ENCODE data around the gene FAM131B.
"Not testable (repeated sequence)": the region's sequence is repeated elsewhere in the genome, so short reads cannot be mapped to it uniquely, and the experiment has no call there.

The FAM131B gene

DNA sequence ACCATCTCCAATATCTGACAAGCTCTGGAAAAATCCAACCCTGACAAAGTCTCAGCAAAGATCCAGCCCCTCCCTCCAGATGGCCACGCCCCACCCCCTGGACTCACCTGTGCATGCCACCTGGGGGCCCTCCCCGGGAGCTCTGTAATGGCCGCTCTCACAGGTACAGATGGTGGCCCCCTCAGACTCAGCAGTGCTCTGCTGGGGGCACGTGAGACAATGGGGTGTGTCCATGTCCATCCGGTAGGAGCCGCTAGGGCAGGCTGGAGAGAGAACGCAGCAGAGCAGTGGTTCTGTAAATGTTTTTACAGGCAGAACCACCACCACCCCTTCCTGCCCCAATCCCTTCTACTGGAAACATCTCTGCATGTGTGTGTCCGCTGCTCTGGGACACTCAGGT lies 36.6 kb upstream of the FAM131B start:
- Histone ChIP-seq H3K4me3 (ENCODE audit: low read length) (no peak overlapping the region), H3K36me3 (ENCODE audit: insufficient read depth, low read length) (no peaks in the 10 kb centered on the region), H3K4me1 (ENCODE audit: insufficient read depth, low read length) (no peaks in the 10 kb centered on the region), H3K27me3 (ENCODE audit: insufficient read depth, low read length) (no peaks in the 10 kb centered on the region), H2AFZ (ENCODE audit: low read depth, low read length) (no peak overlapping the region), H3K9me3 (ENCODE audit: low read length) (no peaks in the 10 kb centered on the region)

GRCh38 chr7:143398616-143399015 lies 36.1 kb upstream of the FAM131B start:
- no peaks in the 10 kb centered on the region for H3K9me3 ChIP-seq (ENCODE audit: low read length)
- no peak overlapping the region for H3K4me3 ChIP-seq (ENCODE audit: low read length)
- no peaks in the 10 kb centered on the region for H3K4me1 ChIP-seq (ENCODE audit: insufficient read depth, low read length)
- no peak overlapping the region for H2AFZ ChIP-seq (ENCODE audit: low read depth, low read length)
- no peaks in the 10 kb centered on the region for H3K36me3 ChIP-seq (ENCODE audit: insufficient read depth, low read length)
- H3K27me3 ChIP-seq (ENCODE audit: insufficient read depth, low read length) = no peaks in the 10 kb centered on the region

GRCh38 chr7:143397710-143398530 lies 35.4 kb upstream of the FAM131B start:
- Histone ChIP-seq H3K4me1 (ENCODE audit: insufficient read depth, low read length) (no peaks in the 10 kb centered on the region), H3K9me3 (ENCODE audit: low read length) (no peaks in the 10 kb centered on the region), H3K27me3 (ENCODE audit: insufficient read depth, low read length) (no peaks in the 10 kb centered on the region), H3K36me3 (ENCODE audit: insufficient read depth, low read length) (no peaks in the 10 kb centered on the region), H2AFZ (ENCODE audit: low read depth, low read length) (no peak overlapping the region), H3K4me3 (ENCODE audit: low read length) (no peak overlapping the region)

- Histone ChIP-seq H3K36me3 (ENCODE audit: insufficient read depth, low read length) (no peaks in the 10 kb centered on the region), H3K4me3 (ENCODE audit: low read length) (no peak overlapping the region), H3K9me3 (ENCODE audit: low read length) (no peaks in the 10 kb centered on the region), H3K4me1 (ENCODE audit: insufficient read depth, low read length) (no peaks in the 10 kb centered on the region), H3K27me3 (ENCODE audit: insufficient read depth, low read length) (no peaks in the 10 kb centered on the region), H2AFZ (ENCODE audit: low read depth, low read length) (no peak overlapping the region)
Observed at GRCh38 chr7:143396625-143397556, 34.4 kb upstream of the FAM131B start.

DNA sequence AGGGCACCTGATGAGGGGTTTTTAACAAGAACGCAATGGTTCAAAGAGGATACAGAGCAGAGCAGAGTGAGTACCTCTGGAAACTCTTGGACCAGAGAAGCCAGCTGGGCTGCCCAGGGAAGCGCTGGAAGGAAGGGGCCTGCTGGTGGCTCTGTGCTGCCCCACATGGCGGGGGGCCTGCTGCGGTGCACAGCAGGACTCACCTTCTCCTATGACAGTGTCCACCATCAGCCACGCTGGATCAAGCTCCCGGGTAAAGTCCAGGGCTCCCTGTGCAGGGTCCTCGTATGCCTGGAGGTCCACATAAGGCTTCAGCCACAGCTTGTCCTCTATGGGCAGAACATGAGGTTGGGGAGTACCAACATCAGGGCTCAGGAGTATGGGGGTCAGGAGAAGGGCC lies 33.7 kb upstream of the FAM131B start:
- Histone ChIP-seq H2AFZ (ENCODE audit: low read depth, low read length) (no peak overlapping the region), H3K27me3 (ENCODE audit: insufficient read depth, low read length) (no peaks in the 10 kb centered on the region), H3K4me1 (ENCODE audit: insufficient read depth, low read length) (no peaks in the 10 kb centered on the region), H3K36me3 (ENCODE audit: insufficient read depth, low read length) (peaks cover 2% of the 10 kb centered on the region), H3K9me3 (ENCODE audit: low read length) (no peaks in the 10 kb centered on the region), H3K4me3 (ENCODE audit: low read length) (no peak overlapping the region)

DNA sequence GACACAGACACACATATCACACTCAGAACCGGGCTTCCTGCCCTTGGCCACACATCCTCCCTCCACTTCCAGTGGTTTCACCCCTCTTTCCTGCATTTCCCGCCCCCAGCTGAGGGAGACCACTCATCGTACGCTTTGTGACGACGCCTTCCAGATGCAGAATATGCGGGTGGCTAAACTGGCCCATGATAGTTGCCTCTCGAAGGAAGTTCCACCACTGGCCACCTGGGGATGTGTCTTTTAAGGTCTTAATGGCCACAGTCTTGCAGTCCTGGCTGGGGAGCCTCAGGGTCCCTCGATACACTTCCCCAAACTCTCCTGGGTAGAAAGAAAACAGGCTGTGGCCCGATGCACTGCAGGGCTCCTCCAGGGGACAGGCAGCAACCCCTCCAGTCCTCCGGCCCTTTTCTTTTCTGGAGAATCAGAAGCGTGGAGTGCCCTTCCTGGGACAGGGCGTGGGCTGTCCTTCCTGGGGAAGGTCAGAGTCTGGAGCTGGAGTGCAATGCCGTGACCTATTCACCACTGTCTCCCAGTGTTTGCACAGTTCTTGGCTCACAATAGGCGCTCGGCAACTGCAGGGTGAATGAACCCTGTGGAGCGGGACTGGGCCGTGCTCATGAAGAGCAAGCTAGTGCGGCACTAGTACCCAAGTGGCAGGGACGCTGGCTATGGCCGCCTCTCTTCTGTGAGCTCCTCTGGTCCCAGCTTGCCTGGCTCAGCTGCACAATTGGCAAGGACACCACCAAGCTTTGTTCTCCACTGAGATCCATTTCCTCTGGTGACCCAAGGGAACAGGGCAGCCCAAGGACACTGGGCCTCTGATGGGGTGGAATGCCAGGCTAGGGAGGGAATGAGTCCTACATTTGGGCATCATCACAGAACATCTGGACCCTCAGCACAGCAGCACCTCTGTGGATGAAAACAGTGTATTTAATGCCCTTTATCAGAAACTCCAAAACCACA lies 33.0 kb upstream of the FAM131B start:
- H2AFZ ChIP-seq (ENCODE audit: low read depth, low read length) = no peak overlapping the region
- H3K4me1 ChIP-seq (ENCODE audit: insufficient read depth, low read length) = no peaks in the 10 kb centered on the region
- no peaks in the 10 kb centered on the region for H3K27me3 ChIP-seq (ENCODE audit: insufficient read depth, low read length)
- H3K36me3 ChIP-seq (ENCODE audit: insufficient read depth, low read length) = peaks cover 5% of the 10 kb centered on the region
- no peak overlapping the region for H3K4me3 ChIP-seq (ENCODE audit: low read length)
- H3K9me3 ChIP-seq (ENCODE audit: low read length) = no peaks in the 10 kb centered on the region

DNA sequence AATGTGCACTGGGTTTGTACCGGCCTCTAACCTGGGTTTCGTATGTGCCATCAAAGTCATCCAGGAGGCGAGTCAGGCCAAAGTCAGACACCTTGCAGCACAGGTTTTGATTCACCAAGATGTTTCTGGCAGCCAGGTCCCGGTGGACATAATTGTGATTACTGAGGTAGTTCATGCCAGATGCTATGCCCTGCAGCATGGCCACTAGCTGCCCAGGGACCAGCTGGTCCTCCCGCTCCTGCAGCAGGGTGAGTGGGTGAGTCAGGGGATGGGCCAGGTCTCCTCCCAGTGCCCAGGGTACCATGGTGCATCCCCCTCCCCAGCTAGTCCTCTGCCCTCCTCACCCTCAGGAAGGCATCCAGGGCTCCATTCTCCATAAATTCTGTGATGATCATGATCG lies 32.3 kb upstream of the FAM131B start:
- Histone ChIP-seq H2AFZ (ENCODE audit: low read depth, low read length) (no peak overlapping the region), H3K4me3 (ENCODE audit: low read length) (no peak overlapping the region), H3K27me3 (ENCODE audit: insufficient read depth, low read length) (no peaks in the 10 kb centered on the region), H3K4me1 (ENCODE audit: insufficient read depth, low read length) (no peaks in the 10 kb centered on the region), H3K9me3 (ENCODE audit: low read length) (no peaks in the 10 kb centered on the region), H3K36me3 (ENCODE audit: insufficient read depth, low read length) (peaks cover 12% of the 10 kb centered on the region)

- H3K27me3 ChIP-seq (ENCODE audit: insufficient read depth, low read length) = no peaks in the 10 kb centered on the region
- H3K9me3 ChIP-seq (ENCODE audit: low read length) = no peaks in the 10 kb centered on the region
- H3K4me3 ChIP-seq (ENCODE audit: low read length) = no peak overlapping the region
- peaks cover 19% of the 10 kb centered on the region for H3K36me3 ChIP-seq (ENCODE audit: insufficient read depth, low read length)
- no peaks in the 10 kb centered on the region for H3K4me1 ChIP-seq (ENCODE audit: insufficient read depth, low read length)
- no peak overlapping the region for H2AFZ ChIP-seq (ENCODE audit: low read depth, low read length)
Observed at GRCh38 chr7:143394068-143394467, 31.6 kb upstream of the FAM131B start.

DNA sequence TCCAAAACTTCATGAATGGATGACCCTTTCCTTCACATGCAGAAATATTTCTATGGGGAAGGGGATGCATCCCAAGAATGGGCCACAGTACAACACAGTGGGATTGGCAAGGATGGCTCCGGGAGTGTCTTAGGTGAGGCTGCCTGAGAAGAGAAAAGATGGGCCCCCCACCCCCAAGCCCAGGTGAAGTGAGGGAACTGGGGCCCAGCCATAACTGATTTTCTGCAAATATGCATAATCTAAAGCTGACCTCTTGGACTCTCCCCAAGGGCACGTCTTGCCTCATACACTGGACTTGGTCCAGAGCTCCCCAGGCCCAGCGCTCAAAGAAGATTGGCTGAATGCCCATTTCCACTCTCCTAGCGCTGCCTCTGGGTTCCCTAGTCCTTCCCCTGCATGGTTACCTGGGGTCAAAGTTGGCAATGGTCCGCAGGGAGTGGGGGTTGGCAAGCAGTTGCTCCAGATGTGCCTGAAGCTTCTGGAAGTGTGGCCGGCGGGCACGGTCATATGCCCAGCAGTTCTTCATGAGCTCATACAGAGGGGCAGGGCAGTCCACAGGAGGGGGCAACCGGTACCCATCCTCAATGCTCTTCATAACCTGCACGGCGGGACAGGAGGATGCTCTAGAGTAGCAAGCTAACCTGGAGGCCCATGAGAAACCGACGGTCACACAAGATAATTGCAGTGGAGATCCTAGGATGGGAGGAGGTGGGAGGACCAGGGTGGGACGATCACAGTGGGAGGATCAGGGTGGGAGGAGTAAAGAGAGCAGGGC lies 30.9 kb upstream of the FAM131B start:
- Histone ChIP-seq H3K36me3 (ENCODE audit: insufficient read depth, low read length) (peaks cover 25% of the 10 kb centered on the region), H3K27me3 (ENCODE audit: insufficient read depth, low read length) (no peaks in the 10 kb centered on the region), H3K9me3 (ENCODE audit: low read length) (no peaks in the 10 kb centered on the region), H3K4me1 (ENCODE audit: insufficient read depth, low read length) (no peaks in the 10 kb centered on the region), H2AFZ (ENCODE audit: low read depth, low read length) (no peak overlapping the region), H3K4me3 (ENCODE audit: low read length) (no peak overlapping the region)

GRCh38 chr7:143392875-143393266 lies 30.4 kb upstream of the FAM131B start:
- Histone ChIP-seq H3K27me3 (ENCODE audit: insufficient read depth, low read length) (no peaks in the 10 kb centered on the region), H2AFZ (ENCODE audit: low read depth, low read length) (no peak overlapping the region), H3K4me1 (ENCODE audit: insufficient read depth, low read length) (no peaks in the 10 kb centered on the region), H3K4me3 (ENCODE audit: low read length) (no peak overlapping the region), H3K36me3 (ENCODE audit: insufficient read depth, low read length) (peaks cover 29% of the 10 kb centered on the region), H3K9me3 (ENCODE audit: low read length) (no peaks in the 10 kb centered on the region)

- peaks cover 33% of the 10 kb centered on the region for H3K36me3 ChIP-seq (ENCODE audit: insufficient read depth, low read length)
- H3K27me3 ChIP-seq (ENCODE audit: insufficient read depth, low read length); H3K4me1 ChIP-seq (ENCODE audit: insufficient read depth, low read length); H3K9me3 ChIP-seq (ENCODE audit: low read length); H2AFZ ChIP-seq (ENCODE audit: low read depth, low read length); H3K4me3 ChIP-seq (ENCODE audit: low read length): not testable (repeated sequence)
Observed at GRCh38 chr7:143392427-143392826, 29.9 kb upstream of the FAM131B start.
